GM23248 (cell line): ENCODE results near the gene VAV2.

Source experiments
- EZH2 ChIP-seq: fragments of 200-600 bp; sonication (generic); IDR thresholded peaks from 2 replicates; pipeline ENCODE4 v1.6.1; 2018; ENCODE audit warnings: antibody characterized with exemption, mild to moderate bottlenecking; ENCODE audit not compliant: insufficient read depth, poor library complexity, severe bottlenecking
- EZH2phosphoT487 ChIP-seq: fragments of 200-600 bp; sonication (generic); IDR thresholded peaks from 2 replicates; pipeline ENCODE4 v1.6.1; 2018; ENCODE audit warnings: antibody characterized with exemption, moderate library complexity, mild to moderate bottlenecking, low read depth; ENCODE audit not compliant: insufficient read depth

- no peak for TF ChIP-seq EZH2phosphoT487
- no peak for TF ChIP-seq EZH2
Measured at GRCh38 chr9:133805876-133806622, 186.1 kb downstream of the VAV2 start.
